HepG2 (cell line): ENCODE results near the gene ZMPSTE24. TPM values are rescaled to one million over a fixed set of nuclear protein-coding genes. Genes with fewer than 3 reads are reported as not detected.

Experiments used
- BHLHE40 ChIP-seq: IDR thresholded peaks from 2 replicates; pipeline ENCODE4 v1.6.1; 2011; ENCODE audit warnings: low read length, improper control_type of control experiment
- FOXJ3 ChIP-seq: sonication (generic); formaldehyde crosslinking; IDR thresholded peaks from 2 replicates; pipeline ENCODE4 v1.4.0; 2020; ENCODE audit warnings: missing genetic modification reagents, mild to moderate bottlenecking, borderline replicate concordance
- KDM1A ChIP-seq: IDR thresholded peaks from 2 replicates; pipeline ENCODE4 v1.6.1; 2016; ENCODE audit warnings: missing compliant biosample characterization
- KIAA2018 ChIP-seq: sonication (generic); formaldehyde crosslinking; IDR thresholded peaks from 2 replicates; pipeline ENCODE4 v1.5.0; 2020; ENCODE audit warnings: mild to moderate bottlenecking, missing genetic modification reagents, borderline replicate concordance
- PHF20 ChIP-seq: sonication (generic); formaldehyde crosslinking; IDR thresholded peaks from 2 replicates; pipeline ENCODE4 v1.5.0; 2020; ENCODE audit warnings: mild to moderate bottlenecking, missing genetic modification reagents
- SALL2 ChIP-seq: sonication (generic); formaldehyde crosslinking; IDR thresholded peaks from 2 replicates; pipeline ENCODE4 v1.8.1; 2023; ENCODE audit warnings: mild to moderate bottlenecking, missing genetic modification reagents, inconsistent platforms
- ZBED4 ChIP-seq: sonication (generic); formaldehyde crosslinking; IDR thresholded peaks from 2 replicates; pipeline ENCODE4 v1.4.0; 2020; ENCODE audit warnings: missing genetic modification reagents, borderline replicate concordance
- ZBTB10 ChIP-seq: sonication (generic); formaldehyde crosslinking; IDR thresholded peaks from 2 replicates; pipeline ENCODE4 v1.4.0; 2020; ENCODE audit warnings: missing genetic modification reagents, borderline replicate concordance
- ZC3H4 ChIP-seq: sonication (generic); formaldehyde crosslinking; IDR thresholded peaks from 2 replicates; pipeline ENCODE4 v1.4.0; 2020; ENCODE audit warnings: missing genetic modification reagents, borderline replicate concordance
- polyA plus RNA-seq, 8 experiments: library from polyadenylated mRNA; depleted of rRNA in 3 of 8; stranded (reverse) in 7 of 8; unstranded in 1 of 8; fragments of >200 nt; fragmentation: Illumina TruSeq in 4 of 8; extraction: Trizol in 4 of 8; gene quantifications; 2 replicates each; pipeline versions ENCODE4 v1.2.1 to v1.2.3, GENCODE V29; 2011 to 2016; ENCODE audit warnings: low read depth in 4 of 8, missing spikeins in 1 of 8, mixed read lengths in 1 of 8; ENCODE audit not compliant: insufficient read depth in 1 of 8
- total RNA-seq, 5 experiments: library from RNA; depleted of rRNA; stranded (reverse); fragments of >200 nt; fragmentation: Illumina TruSeq; extraction: Trizol; gene quantifications; 2 replicates each; pipeline ENCODE4 v1.2.3, GENCODE V29; 2016; ENCODE audit warnings: low read depth in 1 of 5

ZMPSTE24 gene
- total and polyA plus RNA-seq, 2 of the 13 experiments (the other 11 are each of a cell fraction or from before 2014, with no cell fraction given) = 13.6 to 60.2 TPM

GRCh38 chr1:40257688-40258444 is at the start of gene ZMPSTE24 (continued):
- TF ChIP-seq ZBED4 (CRISPR knock-in tag) = peak; percentile 96
- TF ChIP-seq SALL2 (CRISPR knock-in tag) = peak; percentile 73; the same call in 1 of the 2 replicates
- no peak; the same call in 1 of the 2 replicates for TF ChIP-seq FOXJ3 (CRISPR knock-in tag)
- peak; percentile 98 for TF ChIP-seq PHF20
- TF ChIP-seq KDM1A (CRISPR knock-in tag) = 0 out of 2 replicates have a peak, but pooled peaks have one; percentile 47
- TF ChIP-seq KIAA2018 (CRISPR knock-in tag) = no peak
- TF ChIP-seq ZC3H4 = no peak
- peak; percentile 61; the same call in 1 of the 2 replicates for TF ChIP-seq ZBTB10
- TF ChIP-seq BHLHE40 = 0 out of 2 replicates have a peak, but pooled peaks have one; percentile 5
